Common myeloid progenitor, CD34-positive (primary cell): ENCODE measurements around the gene RGPD8.

ENCODE experiments used
- CTCF ChIA-PET: fragments of 350-600 bp; sonication (Branson Sonifier 250); formaldehyde crosslinking; loops from one replicate; lab custom pipeline; 2021; ENCODE audit warnings: antibody characterized with exemption; lab: Charles Lee
- POLR2A ChIA-PET: fragments of 350-600 bp; sonication (Branson Sonifier 250); formaldehyde crosslinking; loops from one replicate; lab custom pipeline; 2021; ENCODE audit warnings: antibody characterized with exemption; lab: Charles Lee
- DNase-seq, 3 donors: peaks; one replicate each; pipeline versions ENCODE4 v3.0.0 to v3.0.0-alpha.2; 2013
- H3K27ac ChIP-seq, 2 experiments: 1 replicate in 1 of 2; 2 replicates in 1 of 2; pipeline ENCODE4 v1.7.0; 2013; ENCODE audit warnings: inconsistent platforms in 2 of 2, low read length in 2 of 2, mild to moderate bottlenecking in 2 of 2, low read depth in 1 of 2, moderate library complexity in 1 of 2; ENCODE audit not compliant: severe bottlenecking in 2 of 2, insufficient read depth in 1 of 2, poor library complexity in 1 of 2
- H3K27me3 ChIP-seq, 5 experiments: replicated peaks in 2 of 5; 1 replicate in 3 of 5; 2 replicates in 2 of 5; pipeline versions ENCODE4 v1.6.1 to v1.7.0; 2013; ENCODE audit warnings: low read length in 4 of 5, mild to moderate bottlenecking in 2 of 5, moderate library complexity in 2 of 5, inconsistent platforms in 1 of 5; ENCODE audit not compliant: insufficient read depth in 5 of 5, control insufficient read depth in 4 of 5
- H3K36me3 ChIP-seq, 4 experiments: 1 replicate in 2 of 4; 2 replicates in 2 of 4; pipeline versions ENCODE4 v1.6.1 to v1.7.0; 2013; ENCODE audit warnings: low read length in 3 of 4, control low read depth in 1 of 4, mild to moderate bottlenecking in 1 of 4; ENCODE audit not compliant: control insufficient read depth in 4 of 4, insufficient read depth in 4 of 4
- H3K4me1 ChIP-seq, 4 experiments: 1 replicate in 3 of 4; 2 replicates in 1 of 4; pipeline versions ENCODE4 v1.6.1 to v1.7.1; 2013; ENCODE audit warnings: low read length in 3 of 4, mild to moderate bottlenecking in 3 of 4, control low read depth in 1 of 4, inconsistent platforms in 1 of 4, moderate library complexity in 1 of 4; ENCODE audit not compliant: control insufficient read depth in 4 of 4, insufficient read depth in 4 of 4; ENCODE audit errors: control extremely low read depth in 1 of 4
- H3K4me3 ChIP-seq, 7 experiments: 1 replicate in 4 of 7; 2 replicates in 3 of 7; pipeline versions ENCODE4 v1.5.1 to v1.7.0; 2013; ENCODE audit warnings: mild to moderate bottlenecking in 7 of 7, low read length in 6 of 7, moderate library complexity in 6 of 7, inconsistent platforms in 2 of 7, low read depth in 2 of 7, control low read depth in 1 of 7; ENCODE audit not compliant: insufficient read depth in 4 of 7, control insufficient read depth in 1 of 7; ENCODE audit errors: extremely low read depth in 1 of 7
- H3K9me3 ChIP-seq, 5 experiments: 1 replicate in 4 of 5; 2 replicates in 1 of 5; pipeline versions ENCODE4 v1.6.1 to v1.7.1; 2013; ENCODE audit warnings: low read length in 4 of 5, mild to moderate bottlenecking in 2 of 5, inconsistent platforms in 1 of 5, low read depth in 1 of 5, moderate library complexity in 1 of 5; ENCODE audit not compliant: control insufficient read depth in 4 of 5, insufficient read depth in 2 of 5; ENCODE audit errors: control extremely low read depth in 1 of 5
- WGBS: methylation state at CpG from one replicate; pipeline ENCODE4 v1.1.5; 2013; ENCODE audit not compliant: insufficient coverage; 5-methylcytosine and 5-hydroxymethylcytosine counted together

RGPD8 gene

GRCh38 chr2:112343827-112344585 is 89.4 kb downstream of the RGPD8 start:
- WGBS, result 86% methylated on average over 1 of the region's 1 CpG
- no peak for DNase-seq
- Histone ChIP-seq H3K27ac (no peak overlapping the region), H3K9me3 (no peaks in the 10 kb centered on the region), H3K36me3 (peaks cover 0 to 3% (median 0%) of the 10 kb centered on the region in 4 experiments), H3K4me1 (no peaks in the 10 kb centered on the region), H3K27me3 (no peaks in the 10 kb centered on the region), H3K4me3 (no peak overlapping the region)
- POLR2A ChIA-PET, result no interaction called here
- CTCF ChIA-PET, result no interaction called here

- Histone ChIP-seq H3K9me3 (no peaks in the 10 kb centered on the region), H3K27me3 (no peaks in the 10 kb centered on the region), H3K36me3 (peaks cover 0 to 3% (median 0%) of the 10 kb centered on the region in 4 experiments), H3K4me3 (no peak overlapping the region), H3K27ac (no peak overlapping the region), H3K4me1 (no peaks in the 10 kb centered on the region)
- WGBS, result 100% methylated on average over 2 of the region's 2 CpGs
- no peak for DNase-seq
- CTCF ChIA-PET, result interaction anchor here (0.7 kb wide), 1 partner anchor 125 kb away, joined by 5 read pairs; no protein-coding TSS in a partner anchor
- POLR2A ChIA-PET, result no interaction called here
Observed at GRCh38 chr2:112342067-112342550, 91.3 kb downstream of the RGPD8 start.

GRCh38 chr2:112340475-112341267 is 92.8 kb downstream of the RGPD8 start:
- Histone ChIP-seq H3K27me3 (no peaks in the 10 kb centered on the region), H3K9me3 (no peaks in the 10 kb centered on the region), H3K27ac (no peak overlapping the region), H3K36me3 (peaks cover 0 to 3% (median 0%) of the 10 kb centered on the region in 4 experiments), H3K4me3 (no peak overlapping the region), H3K4me1 (peaks cover 0 to 2% (median 0%) of the 10 kb centered on the region in 4 experiments)
- DNase-seq, result no peak
- ChIA-PET CTCF (no interaction called here), POLR2A (no interaction called here)
- 98% methylated on average over 6 of the region's 9 CpGs for WGBS

GRCh38 chr2:112339986-112340385 is 93.5 kb downstream of the RGPD8 start:
- ChIA-PET POLR2A (no interaction called here), CTCF (no interaction called here)
- no CpG with 5 or more reads among the region's 2 CpGs for WGBS

GRCh38 chr2:112335600-112335999 is 97.8 kb downstream of the RGPD8 start:
- no peak overlapping the region for H3K27ac ChIP-seq
- no peaks in the 10 kb centered on the region for H3K9me3 ChIP-seq
- no CpG with 5 or more reads among the region's 1 CpG for WGBS
- ChIA-PET CTCF (interaction anchor here (0.7 to 1.6 kb wide), 3 partner anchors 11 to 214 kb away, joined by 3 to 4 read pairs (median 3); no protein-coding TSS in a partner anchor), POLR2A (no interaction called here)
- no peaks in the 10 kb centered on the region for H3K27me3 ChIP-seq
- H3K36me3 ChIP-seq, result peaks cover 2 to 13% (median 8%) of the 10 kb centered on the region in 4 experiments
- H3K4me3 ChIP-seq, result no peak overlapping the region
- H3K4me1 ChIP-seq, result peaks cover 0 to 3% (median 1%) of the 10 kb centered on the region in 4 experiments
- DNase-seq, result no peak

More at GRCh38 chr2:112339986-112340385, 93.5 kb downstream of the RGPD8 start:
- H3K36me3 ChIP-seq, result no peaks in the 10 kb centered on the region
- H3K27me3 ChIP-seq, result no peaks in the 10 kb centered on the region
- H3K4me3 ChIP-seq, result no peak overlapping the region
- H3K4me1 ChIP-seq, result peaks cover 0 to 2% (median 0%) of the 10 kb centered on the region in 4 experiments
- no peaks in the 10 kb centered on the region for H3K9me3 ChIP-seq
- no peak overlapping the region for H3K27ac ChIP-seq
- no peak for DNase-seq

- ChIA-PET POLR2A (no interaction called here), CTCF (no interaction called here)
- peaks cover 0 to 9% (median 0%) of the 10 kb centered on the region in 5 experiments for H3K9me3 ChIP-seq
- no peak overlapping the region for H3K4me3 ChIP-seq
- peaks cover 0 to 3% (median 1%) of the 10 kb centered on the region in 4 experiments for H3K4me1 ChIP-seq
- 89% methylated on average over 4 of the region's 5 CpGs for WGBS
- H3K27ac ChIP-seq, result no peak overlapping the region
- DNase-seq, result no peak
- H3K36me3 ChIP-seq, result peaks cover 2 to 24% (median 9%) of the 10 kb centered on the region in 4 experiments
- no peaks in the 10 kb centered on the region for H3K27me3 ChIP-seq
Observed at GRCh38 chr2:112332123-112332696, 101.2 kb downstream of the RGPD8 start.
